ENCODE data around the gene SRSF1. TPM values are rescaled to one million over a fixed set of nuclear protein-coding genes. Genes with fewer than 3 reads are reported as not detected.
"Not testable (repeated sequence)": the region's sequence is repeated elsewhere in the genome, so short reads cannot be mapped to it uniquely, and the experiment has no call there.

The SRSF1 gene
- total RNA-seq, 3 donors from 2014 or later = 150 to 188 (median 184) TPM

GRCh38 chr17:58051468-58051867, 44.4 kb upstream of the SRSF1 start:
- no peaks in the 10 kb centered on the region for H3K4me1 ChIP-seq (ENCODE audit: low read depth)
- intact Hi-C loops (cut with DNase I, micrococcal nuclease) = no loop called here
- no peak overlapping the region for H3K4me3 ChIP-seq
- no peak for DNase-seq
- no peak for TF ChIP-seq CTCF (IDR thresholded peaks at IDR 0.05)
- no peaks in the 10 kb centered on the region for H3K9me3 ChIP-seq
- ATAC-seq = no peak
- H3K36me3 ChIP-seq (ENCODE audit: low read depth) = no peaks in the 10 kb centered on the region

GRCh38 chr17:58050966-58051365, 43.9 kb upstream of the SRSF1 start:
- intact Hi-C loops (cut with DNase I, micrococcal nuclease) = no loop called here
- DNase-seq (no peak), ATAC-seq (no peak)
- no peak overlapping the region for H3K4me3 ChIP-seq
- no peaks in the 10 kb centered on the region for H3K9me3 ChIP-seq
- TF ChIP-seq CTCF (IDR thresholded peaks at IDR 0.05) = no peak
- H3K4me1 ChIP-seq (ENCODE audit: low read depth) = no peaks in the 10 kb centered on the region
- H3K36me3 ChIP-seq (ENCODE audit: low read depth) = no peaks in the 10 kb centered on the region

GRCh38 chr17:58049533-58049932, 42.5 kb upstream of the SRSF1 start:
- ATAC-seq (no peak), DNase-seq (no peak)
- Histone ChIP-seq H3K4me3 (no peak overlapping the region), H3K9me3 (no peaks in the 10 kb centered on the region), H3K4me1 (ENCODE audit: low read depth) (no peaks in the 10 kb centered on the region), H3K36me3 (ENCODE audit: low read depth) (no peaks in the 10 kb centered on the region)
- intact Hi-C loops (cut with DNase I, micrococcal nuclease) = no loop called here
- TF ChIP-seq CTCF (IDR thresholded peaks at IDR 0.05) = no peak

- intact Hi-C loops (cut with DNase I, micrococcal nuclease) = no loop called here
- DNase-seq (no peak), ATAC-seq (no peak)
- H3K4me3 ChIP-seq = no peak overlapping the region
- no peaks in the 10 kb centered on the region for H3K9me3 ChIP-seq
- no peaks in the 10 kb centered on the region for H3K36me3 ChIP-seq (ENCODE audit: low read depth)
- no peaks in the 10 kb centered on the region for H3K4me1 ChIP-seq (ENCODE audit: low read depth)
- no peak for TF ChIP-seq CTCF (IDR thresholded peaks at IDR 0.05)
These were observed 40.5 kb upstream of the SRSF1 start for GRCh38 chr17:58047376-58048150.

- H3K36me3 ChIP-seq (ENCODE audit: low read depth) = no peaks in the 10 kb centered on the region
- intact Hi-C loops (cut with DNase I, micrococcal nuclease) = no loop called here
- H3K9me3 ChIP-seq = no peaks in the 10 kb centered on the region
- no peak overlapping the region for H3K4me3 ChIP-seq
- TF ChIP-seq CTCF (IDR thresholded peaks at IDR 0.05) = no peak
- DNase-seq (no peak), ATAC-seq (no peak)
- no peaks in the 10 kb centered on the region for H3K4me1 ChIP-seq (ENCODE audit: low read depth)
These were observed 39.4 kb upstream of the SRSF1 start for GRCh38 chr17:58046239-58047094.

GRCh38 chr17:58044256-58044655, 37.2 kb upstream of the SRSF1 start:
- not testable (repeated sequence) for ATAC-seq; H3K36me3 ChIP-seq (ENCODE audit: low read depth); H3K4me3 ChIP-seq

More at GRCh38 chr17:58044256-58044655, 37.2 kb upstream of the SRSF1 start:
- H3K4me1 ChIP-seq (ENCODE audit: low read depth); DNase-seq; intact Hi-C loops (cut with DNase I, micrococcal nuclease); H3K9me3 ChIP-seq: not testable (repeated sequence)
